ENCODE results near the gene LRRC7.

GRCh38 chr1:70025846-70026245 lies 458.1 kb downstream of the LRRC7 start:
- TF ChIP-seq TAF1 (IDR thresholded peaks at IDR 0.05; ENCODE audit: low read depth, low read length) (no peak), CTCF (IDR thresholded peaks at IDR 0.05; ENCODE audit: control extremely low read depth in 1 of 3, insufficient read depth in 1 of 3, low read depth in 1 of 3, low read length in 3 of 3) (no peak), POLR2A (IDR thresholded peaks at IDR 0.05; ENCODE audit: control extremely low read depth in 1 of 2, low read depth in 2 of 2, low read length in 2 of 2) (no peak), POLR2AphosphoS5 (IDR thresholded peaks at IDR 0.05; ENCODE audit: low read depth, low read length) (no peak), TCF12 (IDR thresholded peaks at IDR 0.05; ENCODE audit: low read depth, low read length) (no peak)
